ENCODE data around the gene TMPRSS9. TPM values are rescaled to one million over a fixed set of nuclear protein-coding genes. Genes with fewer than 3 reads are reported as not detected.

The TMPRSS9 gene
- polyA plus RNA-seq, 1 donor (not counting 4 experiments of a cell fraction or from before 2014, with no cell fraction given), result not detected

- Histone ChIP-seq H2AFZ (ENCODE audit: control insufficient read depth, low read length) (peak overlapping the region; percentile 63), H3K4me2 (ENCODE audit: control insufficient read depth, extremely low read depth, insufficient read depth, low read depth, low read length) (peak overlapping the region; percentile 97), H3K9me3 (ENCODE audit: control insufficient read depth, low read depth, low read length) (no peaks in the 10 kb centered on the region), H3K9ac (ENCODE audit: control insufficient read depth, extremely low read depth, insufficient read depth, low read length) (peak overlapping the region; percentile 93), H3K27ac (ENCODE audit: control insufficient read depth, insufficient read depth, low read length) (peak overlapping the region; percentile 88), H3K36me3 (ENCODE audit: control insufficient read depth in 2 of 2, extremely low read depth in 1 of 2, insufficient read depth in 2 of 2, low read length in 2 of 2) (peaks cover 17 to 21% of the 10 kb centered on the region in 2 experiments), H3K9me1 (ENCODE audit: control insufficient read depth, extremely low read depth, insufficient read depth, low read length) (peaks cover 2% of the 10 kb centered on the region), H4K20me1 (ENCODE audit: control insufficient read depth, extremely low read depth, insufficient read depth, low read length) (peaks cover 15% of the 10 kb centered on the region), H3K4me3 (ENCODE audit: control insufficient read depth in 2 of 3, extremely low read depth in 1 of 3, insufficient read depth in 2 of 3, low read depth in 1 of 3, low read length in 3 of 3) (peak overlapping the region; percentile 84 to 100 (median 88)), H3K27me3 (ENCODE audit: control insufficient read depth, extremely low read depth, insufficient read depth, low read length) (no peaks in the 10 kb centered on the region), H3K4me1 (ENCODE audit: control insufficient read depth, extremely low read depth, insufficient read depth, low read length) (peaks cover 24% of the 10 kb centered on the region), H3K79me2 (ENCODE audit: control insufficient read depth, insufficient read depth, low read length) (peaks cover 38% of the 10 kb centered on the region)
- dilution Hi-C loops (cut with MboI; ENCODE audit: extremely low pct_ligation_motif_present, low sequenced_read_pairs), result no loop called here
- TF ChIP-seq EZH2 (IDR thresholded peaks at IDR 0.05; ENCODE audit: low read length) (no peak), CTCF (optimal IDR thresholded peaks at IDR 0.05 in 1 of 3, IDR thresholded peaks at IDR 0.05 in 1 of 3, conservative IDR thresholded peaks at IDR 0.05 in 1 of 3; ENCODE audit: extremely low read depth in 1 of 3, insufficient read depth in 2 of 3, low read length in 3 of 3) (peak in 2 of 3 experiments; percentile 8 to 12)
- no peak for FAIRE-seq
- no peak for DNase-seq (ENCODE audit: low read depth, low spot score)
These were observed 66.8 kb downstream of the TMPRSS9 start for GRCh38 chr19:2426611-2427428.

GRCh38 chr19:2427429-2428320 is 67.6 kb downstream of the TMPRSS9 start, which contains the start of gene TIMM13:
TIMM13 (minus strand) TSS chr19:2427586; CDS start chr19:2427533, 53 bp downstream.
- H3K9me1 ChIP-seq (ENCODE audit: control insufficient read depth, extremely low read depth, insufficient read depth, low read length), result peaks cover 2% of the 10 kb centered on the region
- H3K36me3 ChIP-seq (ENCODE audit: control insufficient read depth in 2 of 2, extremely low read depth in 1 of 2, insufficient read depth in 2 of 2, low read length in 2 of 2), result peaks cover 18% of the 10 kb centered on the region in 2 experiments
- peaks cover 15% of the 10 kb centered on the region for H4K20me1 ChIP-seq (ENCODE audit: control insufficient read depth, extremely low read depth, insufficient read depth, low read length)
- peaks cover 24% of the 10 kb centered on the region for H3K4me1 ChIP-seq (ENCODE audit: control insufficient read depth, extremely low read depth, insufficient read depth, low read length)
- H3K9me3 ChIP-seq (ENCODE audit: control insufficient read depth, low read depth, low read length), result no peaks in the 10 kb centered on the region
- H3K4me2 ChIP-seq (ENCODE audit: control insufficient read depth, extremely low read depth, insufficient read depth, low read depth, low read length), result peak within 1 kb of the TSS; percentile 97
- peak; percentile 75 for DNase-seq (ENCODE audit: low read depth, low spot score)
- no peak for TF ChIP-seq EZH2 (IDR thresholded peaks at IDR 0.05; ENCODE audit: low read length)
- no peak for TF ChIP-seq CTCF (optimal IDR thresholded peaks at IDR 0.05 in 1 of 3, IDR thresholded peaks at IDR 0.05 in 1 of 3, conservative IDR thresholded peaks at IDR 0.05 in 1 of 3; ENCODE audit: extremely low read depth in 1 of 3, insufficient read depth in 2 of 3, low read length in 3 of 3)
- FAIRE-seq, result peak; percentile 90
- peak within 1 kb of the TSS; percentile 93 for H3K9ac ChIP-seq (ENCODE audit: control insufficient read depth, extremely low read depth, insufficient read depth, low read length)
- peak within 1 kb of the TSS; percentile 80 for H2AFZ ChIP-seq (ENCODE audit: control insufficient read depth, low read length)
- no peaks in the 10 kb centered on the region for H3K27me3 ChIP-seq (ENCODE audit: control insufficient read depth, extremely low read depth, insufficient read depth, low read length)
- H3K27ac ChIP-seq (ENCODE audit: control insufficient read depth, insufficient read depth, low read length), result peak within 1 kb of the TSS; percentile 88
- H3K4me3 ChIP-seq (ENCODE audit: control insufficient read depth in 2 of 3, extremely low read depth in 1 of 3, insufficient read depth in 2 of 3, low read depth in 1 of 3, low read length in 3 of 3), result peak within 1 kb of the TSS; percentile 84 to 100 (median 88)
- peaks cover 35% of the 10 kb centered on the region for H3K79me2 ChIP-seq (ENCODE audit: control insufficient read depth, insufficient read depth, low read length)
- dilution Hi-C loops (cut with MboI; ENCODE audit: extremely low pct_ligation_motif_present, low sequenced_read_pairs), result no loop called here
